Activated naive CD4-positive, alpha-beta T cell treated with anti-CD3 and anti-CD28 coated beads, Interleukin-2, amount 50 U/mL, for 16 hours (primary cell): ENCODE data around the gene CHRDL1.

Experiments
- DNase-seq: peaks from one replicate; pipeline ENCODE4 v3.0.0-alpha.2; 2020

Gene CHRDL1

GRCh38 chrX:110646386-110646785 is 149.2 kb downstream of the CHRDL1 start:
- no peak for DNase-seq
